Measurements from ENCODE around the gene OXCT1. TPM values are rescaled to one million over a fixed set of nuclear protein-coding genes. Genes with fewer than 3 reads are reported as not detected.

The OXCT1 gene
- total and polyA plus RNA-seq, 2 of the 8 experiments (the other 6 are each of a cell fraction or from before 2014, with no cell fraction given), result 10.1 to 28.2 TPM

DNA sequence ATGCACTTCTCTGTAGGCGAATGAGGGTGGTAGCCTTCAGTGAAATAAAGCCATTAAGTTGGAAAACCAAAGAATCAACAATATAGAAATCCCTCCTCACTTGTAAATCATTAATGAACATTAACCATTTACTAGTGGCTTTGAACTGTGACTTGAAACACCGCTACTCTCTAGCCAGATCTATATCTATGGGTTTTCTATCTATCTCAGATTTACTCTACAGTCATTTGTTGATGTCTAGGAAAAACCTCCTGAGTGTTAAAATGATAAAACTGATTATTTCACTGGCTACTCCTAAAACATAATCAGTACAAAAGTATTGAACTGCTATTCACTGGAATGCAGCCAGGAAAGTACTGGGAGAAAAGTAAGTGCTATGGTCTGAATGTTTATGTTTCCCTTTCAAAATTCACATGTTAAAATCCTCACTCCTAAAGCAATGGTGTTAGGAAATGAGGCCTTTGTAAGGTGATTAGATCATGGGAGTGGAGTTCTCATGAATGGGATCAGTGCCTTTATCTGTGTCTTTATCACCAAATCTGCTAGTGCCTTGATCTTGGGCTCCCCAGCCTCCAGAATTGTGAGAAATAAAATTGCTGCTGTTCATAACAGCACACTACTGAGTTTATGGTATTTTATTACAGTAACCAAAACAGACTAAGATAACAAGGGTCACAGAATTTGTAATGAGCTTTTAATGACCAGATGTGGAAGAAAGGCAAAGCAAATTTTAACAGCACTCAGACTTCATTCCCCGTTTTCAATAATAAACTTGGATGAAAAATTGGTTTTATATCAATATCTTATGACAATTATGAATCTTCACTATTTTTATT lies 8.6 kb upstream of the OXCT1 start:
- no peak overlapping the region for H3K4me3 ChIP-seq (ENCODE audit: extremely low read depth in 1 of 4, insufficient read depth in 2 of 4, low read depth in 3 of 4, low read length in 4 of 4)
- H2BK12ac ChIP-seq (ENCODE audit: low read depth, low read length), result no peak overlapping the region
- H3K9me3 ChIP-seq (ENCODE audit: insufficient read depth in 2 of 2, low read depth in 1 of 2, low read length in 1 of 2), result no peaks in the 10 kb centered on the region
- no peak overlapping the region for H4K5ac ChIP-seq (ENCODE audit: insufficient read length, low read depth, low read length)
- H3K4me2 ChIP-seq (ENCODE audit: insufficient read depth in 1 of 2, low read depth in 2 of 2, low read length in 2 of 2), result no peak overlapping the region
- H3K27me3 ChIP-seq (replicated peaks in 1 of 4; ENCODE audit: control insufficient read depth in 3 of 4, extremely low read depth in 1 of 4, insufficient read depth in 3 of 4, low read length in 3 of 4), result no peaks in the 10 kb centered on the region
- no peak overlapping the region for H2BK5ac ChIP-seq (ENCODE audit: low read depth, low read length)
- H3K79me2 ChIP-seq (ENCODE audit: control insufficient read depth in 1 of 2, insufficient read depth in 2 of 2, low read length in 2 of 2), result no peaks in the 10 kb centered on the region
- FAIRE-seq, result no peak
- no peak overlapping the region for H3K18ac ChIP-seq (ENCODE audit: extremely low read depth, low read length)
- H3K56ac ChIP-seq (replicated peaks; ENCODE audit: insufficient read length, low read depth, low read length), result no peak overlapping the region
- ChIA-PET CTCF (ENCODE audit: partially characterized antibody) (no interaction called here), POLR2A (ENCODE audit: partially characterized antibody) (no interaction called here)
- H2BK120ac ChIP-seq (replicated peaks; ENCODE audit: low read depth, low read length), result no peak overlapping the region
- no peak overlapping the region for H4K8ac ChIP-seq (ENCODE audit: extremely low read depth, insufficient read depth, low read length)
- DNase-seq (ENCODE audit: low read depth in 1 of 2, low spot score in 2 of 2), result no peak
- H4K91ac ChIP-seq (replicated peaks; ENCODE audit: insufficient read length, low read length), result no peak overlapping the region
- WGBS, 2 experiments (ENCODE audit: extremely low coverage in 1 of 2, insufficient coverage in 1 of 2, insufficient read length in 1 of 2, insufficient replicate concordance in 2 of 2, low coverage in 1 of 2, low lambda C conversion rate in 2 of 2, missing lambda C conversion rate in 1 of 2), result 88% methylated on average over 3 of the region's 3 CpGs; no CpG with 5 or more reads in 1 of the 2 experiments
- H3K79me1 ChIP-seq (ENCODE audit: low read depth, low read length), result no peaks in the 10 kb centered on the region
- no peak overlapping the region for H3K27ac ChIP-seq (ENCODE audit: low read depth, low read length)
- H4K20me1 ChIP-seq (replicated peaks in 1 of 2; ENCODE audit: control insufficient read depth in 1 of 2, insufficient read depth in 2 of 2, low read length in 2 of 2), result no peaks in the 10 kb centered on the region
- no peak overlapping the region for H2BK20ac ChIP-seq (ENCODE audit: low read length)
- no peak overlapping the region for H2BK15ac ChIP-seq (ENCODE audit: low read length)
- H3K4me1 ChIP-seq (replicated peaks in 1 of 4; ENCODE audit: control insufficient read depth in 3 of 4, insufficient read depth in 4 of 4, low read length in 3 of 4), result no peaks in the 10 kb centered on the region
- no peak overlapping the region for H3K14ac ChIP-seq (ENCODE audit: insufficient read length)
- no peak overlapping the region for H3K9ac ChIP-seq (replicated peaks in 1 of 4; ENCODE audit: extremely low read depth in 1 of 4, low read depth in 3 of 4, low read length in 3 of 4)
- H3K23me2 ChIP-seq (ENCODE audit: low read depth, low read length), result no peaks in the 10 kb centered on the region
- H3K23ac ChIP-seq (ENCODE audit: insufficient read length), result no peak overlapping the region
- H3K36me3 ChIP-seq (ENCODE audit: control insufficient read depth in 2 of 4, insufficient read depth in 4 of 4, low read length in 3 of 4), result no peaks in the 10 kb centered on the region
- no peak overlapping the region for H3K4ac ChIP-seq (replicated peaks; ENCODE audit: insufficient read length, low read depth, low read length)
- H2AK5ac ChIP-seq (ENCODE audit: low read depth, low read length), result no peak overlapping the region
- H2AFZ ChIP-seq (ENCODE audit: low read length), result no peak overlapping the region
- TF ChIP-seq SIN3A (conservative IDR thresholded peaks at IDR 0.05 in 1 of 2, IDR thresholded peaks at IDR 0.05 in 1 of 2; ENCODE audit: low read depth in 1 of 2, low read length in 2 of 2) (no peak), SP4 (IDR thresholded peaks at IDR 0.05; ENCODE audit: low read length) (no peak), GABPA (IDR thresholded peaks at IDR 0.05; ENCODE audit: borderline replicate concordance, insufficient read depth, low read length) (no peak), ASH2L (IDR thresholded peaks at IDR 0.05; ENCODE audit: low read length) (no peak), CHD1 (IDR thresholded peaks at IDR 0.05; ENCODE audit: low read depth, low read length) (no peak), TCF12 (IDR thresholded peaks at IDR 0.05; ENCODE audit: low read depth, low read length) (no peak), TAF7 (optimal IDR thresholded peaks at IDR 0.05; ENCODE audit: borderline replicate concordance, low read depth, low read length) (no peak), SIX5 (IDR thresholded peaks at IDR 0.05; ENCODE audit: low read depth, low read length) (no peak), CREB1 (IDR thresholded peaks at IDR 0.05) (no peak), EZH2 (IDR thresholded peaks at IDR 0.05; ENCODE audit: low read depth, low read length, severe bottlenecking) (no peak), RNF2 (IDR thresholded peaks at IDR 0.05; ENCODE audit: borderline replicate concordance, low read depth, low read length, missing control alignments, poor library complexity, severe bottlenecking) (no peak), KDM5A (IDR thresholded peaks at IDR 0.05; ENCODE audit: low read length) (no peak), YY1 (IDR thresholded peaks at IDR 0.05; ENCODE audit: low read depth, low read length) (no peak), EGR1 (IDR thresholded peaks at IDR 0.05; ENCODE audit: borderline replicate concordance, low read depth, low read length) (no peak)

Measured in H1 (cell line).